GM12878 (cell line): Measurements from ENCODE around the gene XPO6. TPM values are rescaled to one million over a fixed set of nuclear protein-coding genes. Genes with fewer than 3 reads are reported as not detected.

Source experiments
- ATAC-seq: fragments of 200-7000 bp; cut with Tn5 transposase; 3 replicates; pipeline ENCODE4 v1.9.1; 2020; ENCODE audit warnings: mild to moderate bottlenecking, moderate library complexity
- BruUV-seq: library from RNA; stranded (reverse); fragments of 400-500 nt; replicated peaks from 2 replicates; lab custom pipeline; 2021; lab: Mats Ljungman, UMichigan
- CTCF ChIA-PET: fragments of 300-600 bp; sonication (Branson Sonifier 250); formaldehyde crosslinking; extraction: SDS; loops from one replicate; lab custom pipeline; 2021; ENCODE audit warnings: inconsistent platforms; lab: Yijun Ruan, JAX
- POLR2A ChIA-PET: fragments of 350-600 bp; formaldehyde crosslinking; extraction: SDS; loops from one replicate; lab custom pipeline; 2021; ENCODE audit warnings: inconsistent platforms; lab: Charles Lee
- RAD21 ChIA-PET: fragments of 300-600 bp; sonication (Branson Sonifier 250); formaldehyde crosslinking; loops from one replicate; lab custom pipeline; 2023; ENCODE audit warnings: antibody characterized with exemption; ENCODE audit not compliant: unreplicated experiment; lab: Charles Lee
- SMC1A ChIA-PET: fragments of 300-600 bp; sonication (Branson Sonifier 250); formaldehyde crosslinking; loops from one replicate; lab custom pipeline; 2023; ENCODE audit not compliant: unreplicated experiment, uncharacterized antibody; lab: Charles Lee
- DNase-seq: peaks from one replicate; pipeline ENCODE4 v3.0.0-alpha.2; 2011; ENCODE audit warnings: low read depth, low spot score
- FAIRE-seq: peaks from 3 replicates; lab custom pipeline; 2011; peaks lifted over from hg19 to GRCh38; lab: Jason Lieb, UNC
- H2AFZ ChIP-seq: 2 replicates; pipeline ENCODE4 v1.6.0; 2011; ENCODE audit warnings: low read depth, low read length, control low read depth; ENCODE audit not compliant: control insufficient read depth
- H3K27ac ChIP-seq: 2 replicates; pipeline ENCODE4 v1.5.1; 2011; ENCODE audit warnings: control low read depth; ENCODE audit not compliant: control insufficient read depth, insufficient read depth
- H3K27me3 ChIP-seq, 2 experiments: replicated peaks in 1 of 2; 2 replicates each; pipeline versions ENCODE4 v1.6.0 to v1.6.1; 2011; ENCODE audit warnings: low read length in 1 of 2; ENCODE audit not compliant: control insufficient read depth in 2 of 2, insufficient read depth in 2 of 2
- H3K36me3 ChIP-seq, 2 experiments: 2 replicates each; pipeline ENCODE4 v1.5.1; 2011; ENCODE audit warnings: low read length in 1 of 2; ENCODE audit not compliant: control insufficient read depth in 2 of 2, insufficient read depth in 2 of 2
- H3K4me1 ChIP-seq: 2 replicates; pipeline ENCODE4 v1.6.1; 2011; ENCODE audit warnings: mild to moderate bottlenecking, low read length, moderate library complexity, mixed read lengths; ENCODE audit not compliant: control insufficient read depth, insufficient read depth
- H3K4me2 ChIP-seq: 2 replicates; pipeline ENCODE4 v1.6.0; 2011; ENCODE audit warnings: control low read depth; ENCODE audit not compliant: control insufficient read depth, insufficient read depth
- H3K4me3 ChIP-seq: fragments of 200-600 bp; sonication (generic); 2 replicates; pipeline ENCODE4 v1.5.1; 2016
- H3K79me2 ChIP-seq: 2 replicates; pipeline ENCODE4 v1.6.0; 2011; ENCODE audit warnings: low read length; ENCODE audit not compliant: control insufficient read depth, insufficient read depth
- H3K9ac ChIP-seq: 2 replicates; pipeline ENCODE4 v1.8.0; 2011; ENCODE audit warnings: low read length, control low read depth, mixed read lengths; ENCODE audit not compliant: control insufficient read depth, insufficient read depth
- H3K9me3 ChIP-seq: replicated peaks from 3 replicates; pipeline ENCODE4 v1.5.1; 2011; ENCODE audit warnings: mild to moderate bottlenecking, low read length; ENCODE audit not compliant: control insufficient read depth, insufficient read depth
- H4K20me1 ChIP-seq: 2 replicates; pipeline ENCODE4 v1.6.0; 2011; ENCODE audit not compliant: control insufficient read depth, insufficient read depth
- HCFC1 ChIP-seq: fragments of 150-350 bp; IDR thresholded peaks from 2 replicates; pipeline ENCODE4 v1.6.1; 2014; ENCODE audit warnings: low read length
- RFX5 ChIP-seq: IDR thresholded peaks from 2 replicates; pipeline ENCODE4 v1.6.1; 2011; ENCODE audit warnings: low read depth, low read length, improper control_type of control experiment
- WGBS: methylation state at CpG from one replicate; pipeline ENCODE4 v1.1.6; 2016; ENCODE audit warnings: low lambda C conversion rate; ENCODE audit not compliant: insufficient replicate concordance, insufficient coverage; ENCODE audit errors: missing lambda C conversion rate; 5-methylcytosine and 5-hydroxymethylcytosine counted together
- in situ Hi-C: fragments of 300-500 bp; cut with MboI; formaldehyde crosslinking; loops from 9 replicates; pipeline ENCODE4 v1.14.3; 2018; ENCODE audit warnings: mixed read lengths
- intact Hi-C: fragments of 100-400 bp; cut with micrococcal nuclease; formaldehyde crosslinking; loops from one replicate; pipeline ENCODE4 v1.14.2; 2022; ENCODE audit not compliant: unreplicated experiment
- polyA plus RNA-seq, 11 experiments: library from polyadenylated mRNA; depleted of rRNA in 4 of 11; unstranded in 6 of 11; stranded (reverse) in 5 of 11; fragments of >200 nt; fragmentation: Nextera tagmentation in 4 of 11; fragmentation: Illumina TruSeq in 1 of 11; extraction: Ambion mirVana in 4 of 11; extraction: Trizol in 1 of 11; gene quantifications; 1 replicate in 1 of 11; 2 replicates in 10 of 11; pipeline versions ENCODE4 v1.2.1 to v1.2.3, GENCODE V29; 2011 to 2016; ENCODE audit warnings: inconsistent platforms in 2 of 11, missing spikeins in 2 of 11, low read depth in 1 of 11
- total RNA-seq, 4 experiments: library from RNA; depleted of rRNA in 3 of 4; stranded (reverse); fragments of >200 nt in 3 of 4; fragmentation: Illumina TruSeq in 1 of 4; extraction: Trizol in 1 of 4; gene quantifications; 2 replicates each; pipeline versions ENCODE4 v1.2.1 to v1.2.3, GENCODE V29; 2013 to 2021
- TF ChIP-seq, protein P1 (sequence below): fragments of 450-650 bp; IDR thresholded peaks from 2 replicates; pipeline ENCODE4 v1.6.1; 2016; ENCODE audit warnings: mild to moderate bottlenecking, moderate library complexity, borderline replicate concordance

XPO6 gene
- total and polyA plus RNA-seq, 10 of the 15 experiments (the other 5 are each of a cell fraction or from before 2014, with no cell fraction given) = 9.9 to 246 (median 110) TPM

DNA sequence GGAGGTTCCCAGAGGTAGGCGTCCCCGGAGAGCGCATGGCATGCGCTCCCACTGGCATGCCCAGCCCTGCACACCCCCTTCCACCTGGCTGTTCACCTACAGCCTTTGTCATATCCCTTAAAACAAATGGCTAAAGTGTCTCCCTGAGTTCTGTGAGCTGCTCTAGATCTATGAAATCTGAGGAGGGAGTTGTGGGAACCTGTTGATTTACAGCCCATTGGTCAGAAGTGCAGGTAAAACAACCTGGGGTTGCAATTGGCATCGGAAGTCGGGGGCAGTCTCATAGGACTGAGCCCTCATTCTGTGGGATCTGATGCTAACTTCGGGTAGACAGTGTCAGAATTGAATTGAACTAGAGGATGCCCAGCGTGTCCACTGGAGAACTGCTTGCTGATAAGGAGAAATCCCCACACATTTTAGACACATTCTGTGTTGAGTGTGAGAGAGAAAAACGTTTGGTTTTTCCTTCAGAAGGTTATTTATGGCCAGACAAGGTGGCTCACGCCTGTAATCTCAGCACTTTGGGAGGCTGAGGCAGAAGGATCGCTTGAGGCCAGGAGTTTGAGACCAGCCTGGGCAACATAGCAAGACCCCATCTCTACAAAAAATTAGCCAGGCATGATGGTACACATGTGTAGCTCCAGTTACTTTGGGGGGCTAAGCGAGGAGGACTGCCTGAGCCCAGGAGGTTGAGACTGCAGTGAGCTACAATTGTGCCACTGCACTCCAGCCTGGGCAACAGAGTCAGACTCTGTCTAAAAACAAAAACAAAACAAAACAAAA lies 126.2 kb downstream of the XPO6 start:
- BruUV-seq = no TSS peak

More for the DNA sequence above, 126.2 kb downstream of the XPO6 start:
- Histone ChIP-seq H3K9me3 (no peaks in the 10 kb centered on the region), H2AFZ (no peak overlapping the region), H3K9ac (no peak overlapping the region), H3K4me2 (no peak overlapping the region), H3K36me3 (no peaks in the 10 kb centered on the region), H4K20me1 (no peaks in the 10 kb centered on the region), H3K27ac (no peak overlapping the region)
- 61% methylated on average over 12 of the region's 12 CpGs for WGBS
- POLR2A ChIA-PET = no interaction called here
- TF ChIP-seq HCFC1 (no peak), RFX5 (no peak)
- TF ChIP-seq, protein P1, sequence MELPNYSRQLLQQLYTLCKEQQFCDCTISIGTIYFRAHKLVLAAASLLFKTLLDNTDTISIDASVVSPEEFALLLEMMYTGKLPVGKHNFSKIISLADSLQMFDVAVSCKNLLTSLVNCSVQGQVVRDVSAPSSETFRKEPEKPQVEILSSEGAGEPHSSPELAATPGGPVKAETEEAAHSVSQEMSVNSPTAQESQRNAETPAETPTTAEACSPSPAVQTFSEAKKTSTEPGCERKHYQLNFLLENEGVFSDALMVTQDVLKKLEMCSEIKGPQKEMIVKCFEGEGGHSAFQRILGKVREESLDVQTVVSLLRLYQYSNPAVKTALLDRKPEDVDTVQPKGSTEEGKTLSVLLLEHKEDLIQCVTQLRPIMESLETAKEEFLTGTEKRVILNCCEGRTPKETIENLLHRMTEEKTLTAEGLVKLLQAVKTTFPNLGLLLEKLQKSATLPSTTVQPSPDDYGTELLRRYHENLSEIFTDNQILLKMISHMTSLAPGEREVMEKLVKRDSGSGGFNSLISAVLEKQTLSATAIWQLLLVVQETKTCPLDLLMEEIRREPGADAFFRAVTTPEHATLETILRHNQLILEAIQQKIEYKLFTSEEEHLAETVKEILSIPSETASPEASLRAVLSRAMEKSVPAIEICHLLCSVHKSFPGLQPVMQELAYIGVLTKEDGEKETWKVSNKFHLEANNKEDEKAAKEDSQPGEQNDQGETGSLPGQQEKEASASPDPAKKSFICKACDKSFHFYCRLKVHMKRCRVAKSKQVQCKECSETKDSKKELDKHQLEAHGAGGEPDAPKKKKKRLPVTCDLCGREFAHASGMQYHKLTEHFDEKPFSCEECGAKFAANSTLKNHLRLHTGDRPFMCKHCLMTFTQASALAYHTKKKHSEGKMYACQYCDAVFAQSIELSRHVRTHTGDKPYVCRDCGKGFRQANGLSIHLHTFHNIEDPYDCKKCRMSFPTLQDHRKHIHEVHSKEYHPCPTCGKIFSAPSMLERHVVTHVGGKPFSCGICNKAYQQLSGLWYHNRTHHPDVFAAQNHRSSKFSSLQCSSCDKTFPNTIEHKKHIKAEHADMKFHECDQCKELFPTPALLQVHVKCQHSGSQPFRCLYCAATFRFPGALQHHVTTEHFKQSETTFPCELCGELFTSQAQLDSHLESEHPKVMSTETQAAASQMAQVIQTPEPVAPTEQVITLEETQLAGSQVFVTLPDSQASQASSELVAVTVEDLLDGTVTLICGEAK = no peak
- TF ChIP-seq, all 136 proteins: peak for 0
- Histone ChIP-seq H3K4me1 (no peaks in the 10 kb centered on the region), H3K27me3 (no peaks in the 10 kb centered on the region), H3K4me3 (no peak overlapping the region), H3K79me2 (no peaks in the 10 kb centered on the region)
- intact Hi-C loops = no loop called here
- ChIA-PET SMC1A (no interaction called here), RAD21 (no interaction called here), CTCF (no interaction called here)
- no peak for FAIRE-seq
- in situ Hi-C loops = no loop called here
- no peak for ATAC-seq
- DNase-seq = no peak
